Thymus (tissue), 11 donors: ENCODE results near the gene MRPS23. TPM values are rescaled to one million over a fixed set of nuclear protein-coding genes. Genes with fewer than 3 reads are reported as not detected.

Experiments
- DNase-seq, 9 donors: peaks; one replicate each; pipeline ENCODE4 v3.0.0-alpha.2; 2013; ENCODE audit warnings: low spot score in 9 of 9, low read depth in 6 of 9, missing footprints in 1 of 9
- H3K27ac ChIP-seq, 2 donors: one replicate each; pipeline ENCODE4 v1.5.1; 2013; ENCODE audit warnings: control low read depth in 1 of 2, low read depth in 1 of 2, low read length in 1 of 2, mild to moderate bottlenecking in 1 of 2, moderate library complexity in 1 of 2
- H3K27me3 ChIP-seq, 2 donors: one replicate each; pipeline ENCODE4 v1.5.1; 2013; ENCODE audit warnings: low read length in 1 of 2; ENCODE audit not compliant: control insufficient read depth in 2 of 2, insufficient read depth in 1 of 2
- H3K36me3 ChIP-seq, 2 donors: one replicate each; pipeline ENCODE4 v1.5.1; 2013; ENCODE audit warnings: low read length in 1 of 2, mild to moderate bottlenecking in 1 of 2, moderate library complexity in 1 of 2; ENCODE audit not compliant: control insufficient read depth in 2 of 2, insufficient read depth in 2 of 2
- H3K4me1 ChIP-seq, 2 donors: one replicate each; pipeline ENCODE4 v1.5.1; 2013; ENCODE audit warnings: low read length in 2 of 2; ENCODE audit not compliant: control insufficient read depth in 2 of 2, insufficient read depth in 2 of 2
- H3K4me3 ChIP-seq, 2 donors: one replicate each; pipeline ENCODE4 v1.5.1; 2013; ENCODE audit warnings: low read length in 2 of 2, control low read depth in 1 of 2, mild to moderate bottlenecking in 1 of 2
- H3K9me3 ChIP-seq, 2 donors: one replicate each; pipeline ENCODE4 v1.5.1; 2013; ENCODE audit warnings: low read length in 1 of 2, mild to moderate bottlenecking in 1 of 2; ENCODE audit not compliant: control insufficient read depth in 2 of 2, insufficient read depth in 1 of 2
- WGBS: extraction: QIAGEN DNeasy Blood & Tissue Kit; methylation state at CpG from one replicate; pipeline ENCODE4 v1.1.7; 2013; 5-methylcytosine and 5-hydroxymethylcytosine counted together
- polyA plus RNA-seq: library from polyadenylated mRNA; stranded (reverse); fragments of 200-250 nt; gene quantifications from one replicate; pipeline ENCODE4 v1.2.3, GENCODE V29; 2013
- total RNA-seq: library from RNA; stranded (reverse); fragments of 120-200 nt; gene quantifications from one replicate; pipeline ENCODE4 v1.2.4, GENCODE V29; 2013
- donor health status: healthy.

Gene MRPS23
- total and polyA plus RNA-seq, 2 donors, result 22.7 to 50.8 TPM

DNA sequence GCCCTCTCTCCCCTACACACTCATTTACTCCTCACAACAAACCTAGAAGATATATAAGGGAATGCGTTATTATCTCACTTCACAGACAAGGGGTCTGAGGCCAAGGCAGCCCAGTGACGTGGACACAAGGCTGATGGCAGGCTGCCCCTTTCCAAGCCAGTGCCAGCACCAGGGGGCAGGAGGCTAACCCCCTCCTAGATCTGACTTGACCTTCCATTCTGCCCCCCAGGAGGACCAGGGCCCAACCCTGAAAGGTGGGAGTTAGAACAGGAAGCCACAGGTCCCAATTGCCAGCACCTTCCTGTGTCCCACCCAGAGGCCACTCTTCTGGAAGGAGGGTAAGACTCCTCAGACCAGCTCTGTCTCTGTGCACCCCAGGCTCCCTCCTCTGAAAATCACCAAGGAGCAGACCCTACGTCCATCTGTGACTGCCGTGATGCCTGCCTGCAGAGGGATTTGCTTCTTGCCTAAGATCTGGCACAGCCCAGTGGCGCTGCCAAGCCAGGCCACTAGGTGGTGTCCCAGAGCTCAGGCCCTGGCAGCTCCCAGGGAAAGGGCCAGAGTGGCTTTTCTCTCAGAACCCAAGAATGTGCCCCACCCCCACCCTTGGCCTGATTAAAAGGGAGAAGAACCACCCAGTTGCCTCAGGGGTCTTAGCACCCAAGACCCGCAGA lies 42.4 kb upstream of the MRPS23 start:
- no peaks in the 10 kb centered on the region for H3K9me3 ChIP-seq
- peak in 7 of 9 donors; percentile 35 to 81 (median 68) for DNase-seq
- peak overlapping the region; percentile 64 to 75 for H3K27ac ChIP-seq
- H3K4me3 ChIP-seq, result no peak overlapping the region
- WGBS, result 88% methylated on average over 6 of the region's 6 CpGs
- peaks cover 0 to 34% of the 10 kb centered on the region in 2 donors for H3K4me1 ChIP-seq
- H3K27me3 ChIP-seq, result no peaks in the 10 kb centered on the region
- no peaks in the 10 kb centered on the region for H3K36me3 ChIP-seq

DNA sequence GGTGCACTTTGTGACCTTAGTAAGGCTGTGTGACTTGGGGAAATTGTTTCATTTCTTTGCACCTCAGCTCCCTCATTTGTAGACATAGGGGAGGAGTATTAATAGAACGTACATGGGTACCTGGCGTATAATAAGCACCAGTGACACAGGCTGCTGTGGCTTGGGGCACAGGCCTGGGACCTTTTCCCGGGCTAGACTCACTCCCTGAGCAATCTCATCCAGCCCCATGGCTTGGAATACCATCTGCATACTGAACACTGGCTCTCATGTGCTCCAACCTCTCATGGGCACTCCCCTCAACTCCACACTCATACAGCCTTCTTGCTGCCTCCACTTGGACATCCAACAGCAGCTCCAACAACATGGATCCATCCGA lies 41.0 kb upstream of the MRPS23 start:
- Histone ChIP-seq H3K4me3 (no peak overlapping the region), H3K27me3 (peaks cover 0 to 3% of the 10 kb centered on the region in 2 donors), H3K36me3 (no peaks in the 10 kb centered on the region), H3K9me3 (no peaks in the 10 kb centered on the region), H3K27ac (no peak overlapping the region), H3K4me1 (peaks cover 0 to 33% of the 10 kb centered on the region in 2 donors)
- DNase-seq, result no peak
- 97% methylated on average over 4 of the region's 4 CpGs for WGBS

DNA sequence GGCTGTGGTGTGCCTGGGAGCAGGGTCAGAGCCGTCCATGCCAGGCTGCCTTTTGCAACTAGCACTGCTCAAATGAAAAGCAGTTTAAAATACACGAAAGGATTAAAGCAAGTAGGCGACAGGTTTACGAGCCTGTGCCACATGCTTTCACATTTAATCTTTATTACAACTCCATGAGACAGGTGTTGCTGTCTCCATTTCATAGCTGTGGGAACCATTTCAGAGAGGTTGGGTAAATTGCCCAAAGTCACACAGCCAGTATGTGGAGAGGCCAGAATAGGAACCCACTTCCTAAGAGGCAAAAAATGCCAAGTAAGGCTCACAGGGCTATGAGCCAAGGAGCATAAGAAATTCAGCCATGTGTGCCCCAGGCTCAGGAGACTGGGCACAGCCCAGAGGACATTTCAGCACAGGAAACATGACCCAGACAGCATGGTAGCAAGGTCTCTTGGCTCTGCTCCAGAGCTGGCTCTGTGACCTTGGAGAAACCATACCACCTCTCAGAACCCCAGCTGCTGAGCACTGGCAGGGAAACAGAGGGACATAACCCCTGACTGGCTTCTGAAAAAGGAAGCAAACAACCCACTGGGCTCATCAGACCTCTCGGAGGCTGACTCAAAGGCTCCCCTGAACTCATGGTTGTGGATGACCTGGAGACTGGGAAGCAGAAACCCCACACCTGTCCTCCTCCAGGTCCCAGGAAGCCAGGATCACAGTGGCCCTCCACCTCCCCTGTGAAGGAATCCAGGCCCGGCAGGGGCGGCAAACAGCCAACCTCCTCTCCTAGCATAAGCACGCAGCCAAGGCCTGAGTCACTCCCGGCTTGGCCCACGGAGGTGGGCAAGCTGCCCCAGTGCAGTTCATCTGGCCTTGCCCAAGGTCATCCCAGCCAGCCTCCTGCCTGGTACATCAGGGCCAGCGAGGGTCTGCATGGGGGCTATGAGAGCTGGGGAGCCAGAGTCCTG lies 40.3 kb upstream of the MRPS23 start:
- peaks cover 0 to 27% of the 10 kb centered on the region in 2 donors for H3K4me1 ChIP-seq
- H3K27ac ChIP-seq, result no peak overlapping the region
- H3K36me3 ChIP-seq, result no peaks in the 10 kb centered on the region
- no peak for DNase-seq
- WGBS, result 88% methylated on average over 11 of the region's 11 CpGs
- H3K27me3 ChIP-seq, result peaks cover 0 to 8% of the 10 kb centered on the region in 2 donors
- H3K9me3 ChIP-seq, result peaks cover 0 to 4% of the 10 kb centered on the region in 2 donors
- H3K4me3 ChIP-seq, result no peak overlapping the region

DNA sequence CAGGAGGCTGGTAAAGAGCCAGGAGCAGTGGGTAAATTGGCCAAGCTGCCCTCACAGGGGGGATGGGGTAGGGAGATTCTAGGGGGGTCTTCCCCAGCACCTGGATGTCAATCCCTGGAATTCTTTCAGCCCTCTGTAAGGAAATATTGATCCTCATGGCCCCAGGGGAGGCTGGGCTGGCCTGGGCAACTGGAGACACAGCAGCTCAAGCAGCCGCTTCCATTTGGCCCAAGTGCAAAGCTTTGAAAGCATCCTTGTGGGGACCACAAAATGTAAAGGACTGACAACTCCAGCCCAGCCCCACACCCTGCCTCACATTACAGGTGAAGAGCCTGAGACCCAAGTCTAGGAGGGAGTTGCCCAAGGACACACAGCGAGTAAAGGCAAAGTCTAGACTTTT lies 39.4 kb upstream of the MRPS23 start:
- H3K4me1 ChIP-seq, result peaks cover 0 to 22% of the 10 kb centered on the region in 2 donors
- peaks cover 0 to 4% of the 10 kb centered on the region in 2 donors for H3K9me3 ChIP-seq
- H3K36me3 ChIP-seq, result no peaks in the 10 kb centered on the region
- H3K4me3 ChIP-seq, result no peak overlapping the region
- WGBS, result 100% methylated on average over 2 of the region's 2 CpGs
- H3K27ac ChIP-seq, result no peak overlapping the region
- DNase-seq, result no peak
- H3K27me3 ChIP-seq, result peaks cover 0 to 16% of the 10 kb centered on the region in 2 donors

DNA sequence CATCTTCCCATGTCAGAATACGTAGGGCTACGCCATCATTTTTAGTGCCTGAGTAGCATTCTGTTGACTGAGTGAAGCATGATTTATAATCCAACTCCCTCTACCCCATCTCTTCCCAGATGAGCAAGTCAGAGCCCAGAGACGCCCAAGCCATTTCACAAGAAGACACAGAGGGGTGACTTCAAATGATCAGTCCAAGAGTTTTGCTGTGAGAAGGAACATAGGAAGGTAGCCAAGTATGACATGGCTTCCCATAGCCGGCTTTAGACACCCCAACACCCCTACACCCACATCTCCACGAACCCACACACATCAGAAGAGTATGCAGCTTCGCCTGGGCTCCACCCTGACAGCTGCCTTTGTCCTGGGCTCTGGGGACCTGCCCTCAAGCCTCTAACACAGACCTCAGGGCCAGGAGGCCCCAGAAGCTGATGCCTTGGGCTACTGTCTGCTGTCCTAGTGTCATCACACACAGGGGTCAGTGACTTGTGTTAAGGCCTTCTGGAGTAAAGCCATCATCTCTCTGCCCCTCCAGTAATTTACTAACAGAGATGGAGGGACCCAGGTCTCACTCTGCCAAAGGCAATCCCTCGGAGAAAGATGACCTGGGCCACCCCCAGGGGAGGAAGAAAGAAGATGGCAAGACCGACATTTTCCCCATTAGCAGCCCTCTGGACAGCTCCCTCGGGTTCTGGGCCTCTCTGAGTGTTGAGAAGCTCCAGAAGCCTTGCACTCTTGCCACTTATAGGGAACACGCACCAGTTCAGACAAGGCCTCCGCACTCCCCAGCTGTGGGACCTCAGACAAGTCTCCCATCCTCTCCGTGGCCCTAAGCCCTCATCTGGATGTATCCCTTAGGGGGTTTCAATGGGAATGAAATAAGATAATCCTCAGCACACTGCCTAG lies 38.7 kb upstream of the MRPS23 start:
- H3K4me1 ChIP-seq, result peaks cover 0 to 18% of the 10 kb centered on the region in 2 donors
- H3K27ac ChIP-seq, result no peak overlapping the region
- H3K27me3 ChIP-seq, result peaks cover 0 to 16% of the 10 kb centered on the region in 2 donors
- WGBS, result 95% methylated on average over 12 of the region's 12 CpGs
- no peaks in the 10 kb centered on the region for H3K36me3 ChIP-seq
- peaks cover 0 to 4% of the 10 kb centered on the region in 2 donors for H3K9me3 ChIP-seq
- no peak overlapping the region for H3K4me3 ChIP-seq
- no peak for DNase-seq

DNA sequence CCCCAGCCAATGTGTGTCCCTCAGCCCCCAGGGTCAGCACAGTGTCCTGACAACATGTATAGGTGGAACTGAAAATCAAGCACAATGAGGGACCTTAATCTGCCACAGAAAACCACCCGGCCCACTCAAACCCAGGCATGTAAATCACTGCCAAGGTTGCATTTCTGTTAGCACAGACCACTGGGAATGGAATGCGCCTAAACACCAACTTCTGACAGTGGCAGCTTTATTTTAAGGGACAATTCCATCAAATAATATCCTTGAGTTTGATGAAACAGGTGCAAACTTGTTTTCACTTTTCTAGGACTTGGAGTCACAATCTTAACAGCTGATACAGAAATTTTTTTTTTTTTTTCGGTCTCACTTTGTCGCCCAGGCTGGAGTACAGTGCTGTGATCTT lies 37.3 kb upstream of the MRPS23 start:
- H3K4me1 ChIP-seq, result peaks cover 0 to 4% of the 10 kb centered on the region in 2 donors
- no peaks in the 10 kb centered on the region for H3K36me3 ChIP-seq
- peak overlapping the region in 1 of 2 donors; percentile 31 for H3K27ac ChIP-seq
- H3K27me3 ChIP-seq, result peaks cover 0 to 16% of the 10 kb centered on the region in 2 donors
- DNase-seq, result no peak
- 94% methylated on average over 4 of the region's 4 CpGs for WGBS
- H3K9me3 ChIP-seq, result peaks cover 0 to 6% of the 10 kb centered on the region in 2 donors
- H3K4me3 ChIP-seq, result no peak overlapping the region

DNA sequence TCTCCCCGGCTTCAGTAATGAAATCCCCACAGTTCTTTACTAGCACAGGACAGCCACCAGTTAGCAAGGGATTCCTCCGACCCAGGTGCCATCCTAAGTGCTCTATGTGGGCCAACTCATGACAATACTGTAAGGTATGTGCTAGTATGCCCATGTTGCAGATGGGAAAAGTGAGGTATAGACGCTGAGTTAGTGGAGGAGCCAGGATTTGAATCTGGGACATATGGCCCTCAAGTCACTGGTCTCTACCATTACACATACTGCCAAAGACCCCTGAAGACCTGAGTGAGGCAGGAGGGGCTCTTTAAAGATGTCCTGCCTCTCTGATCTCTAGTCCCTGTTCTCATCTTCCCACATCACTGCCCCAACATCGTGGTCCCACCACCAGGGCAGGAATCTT lies 36.2 kb upstream of the MRPS23 start:
- H3K9me3 ChIP-seq, result peaks cover 0 to 12% of the 10 kb centered on the region in 2 donors
- no peak overlapping the region for H3K27ac ChIP-seq
- H3K27me3 ChIP-seq, result peaks cover 0 to 16% of the 10 kb centered on the region in 2 donors
- H3K4me1 ChIP-seq, result peaks cover 0 to 7% of the 10 kb centered on the region in 2 donors
- H3K36me3 ChIP-seq, result no peaks in the 10 kb centered on the region
- 95% methylated on average over 4 of the region's 4 CpGs for WGBS
- H3K4me3 ChIP-seq, result no peak overlapping the region
- no peak for DNase-seq

DNA sequence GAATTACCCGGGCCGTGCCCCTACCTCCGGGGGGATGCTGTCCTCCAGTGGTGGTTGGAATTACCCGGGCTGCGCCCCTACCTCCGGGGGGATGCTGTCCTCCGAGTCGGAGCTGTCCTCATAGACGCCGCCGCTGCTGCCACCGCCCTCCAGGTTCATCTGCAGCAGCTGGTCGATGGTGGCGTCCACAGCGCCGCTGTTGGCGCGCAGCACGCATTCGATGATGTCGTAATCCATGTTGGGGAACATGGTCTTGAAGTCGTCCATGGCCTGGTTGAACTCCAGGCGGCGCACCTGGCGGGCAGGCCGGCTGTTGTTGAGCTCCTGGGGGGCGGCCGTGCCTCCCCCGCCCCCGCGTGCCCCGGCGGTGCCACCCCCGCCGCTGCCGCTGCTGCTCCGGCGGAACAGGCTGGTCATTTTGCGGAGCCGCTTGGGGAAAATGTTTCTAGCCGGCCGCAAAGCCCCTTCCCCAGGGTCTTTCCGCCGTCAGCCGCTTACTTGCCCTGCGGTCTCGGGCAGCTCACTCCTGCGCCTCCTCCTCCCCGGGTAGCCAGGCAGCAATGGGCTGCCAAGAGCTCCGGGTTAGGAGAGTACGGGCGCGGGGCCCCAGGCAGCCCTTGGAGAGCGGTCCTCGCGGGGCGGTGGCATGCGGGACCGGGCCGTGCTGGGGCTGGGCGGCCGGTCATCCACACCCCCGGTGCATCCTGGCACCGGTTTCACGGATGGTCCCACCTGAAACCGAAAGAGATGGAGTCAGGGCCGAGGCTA lies 35.5 kb upstream of the MRPS23 start:
- 97% methylated on average over 67 of the region's 67 CpGs for WGBS
- no peak for DNase-seq
- no peak overlapping the region for H3K27ac ChIP-seq
- peaks cover 0 to 16% of the 10 kb centered on the region in 2 donors for H3K27me3 ChIP-seq
- H3K4me3 ChIP-seq, result no peak overlapping the region
- H3K36me3 ChIP-seq, result no peaks in the 10 kb centered on the region
- peaks cover 0 to 12% of the 10 kb centered on the region in 2 donors for H3K9me3 ChIP-seq
- peaks cover 0 to 9% of the 10 kb centered on the region in 2 donors for H3K4me1 ChIP-seq
